OCI-LY1 (cell line): ENCODE measurements around the gene KREMEN1.

ENCODE experiments used
- CTCF ChIP-seq: fragments of 200-600 bp; sonication (generic), shearing (Covaris generic); IDR thresholded peaks from 2 replicates; pipeline ENCODE4 v1.5.1; 2017; ENCODE audit warnings: mild to moderate bottlenecking, antibody characterized with exemption, low read length, moderate library complexity, mixed read lengths
- EZH2 ChIP-seq: fragments of 200-600 bp; sonication (generic), shearing (Covaris generic); IDR thresholded peaks from 2 replicates; pipeline ENCODE4 v1.8.0; 2017; ENCODE audit warnings: borderline replicate concordance, mixed run types, mild to moderate bottlenecking, antibody characterized with exemption, low read length, moderate library complexity, mixed read lengths

GRCh38 chr22:29190051-29190450, 117.2 kb downstream of the KREMEN1 start:
- no peak for TF ChIP-seq EZH2
- no peak for TF ChIP-seq CTCF
